ENCODE data around the gene IRAK4.

Gene IRAK4

GRCh38 chr12:43812057-43812456, 53.3 kb downstream of the IRAK4 start:
- Histone ChIP-seq H3K36me3 (no peaks in the 10 kb centered on the region), H3K27ac (no peak overlapping the region), H3K4me3 (ENCODE audit: low read depth, low read length) (no peak overlapping the region), H3K9me3 (ENCODE audit: severe bottlenecking) (no peaks in the 10 kb centered on the region), H3K27me3 (ENCODE audit: insufficient read depth, low read depth, severe bottlenecking) (no peaks in the 10 kb centered on the region)
- DNase-seq: no peak
- no peak for TF ChIP-seq CTCF (IDR thresholded peaks at IDR 0.05; ENCODE audit: low read depth, low read length)

DNA sequence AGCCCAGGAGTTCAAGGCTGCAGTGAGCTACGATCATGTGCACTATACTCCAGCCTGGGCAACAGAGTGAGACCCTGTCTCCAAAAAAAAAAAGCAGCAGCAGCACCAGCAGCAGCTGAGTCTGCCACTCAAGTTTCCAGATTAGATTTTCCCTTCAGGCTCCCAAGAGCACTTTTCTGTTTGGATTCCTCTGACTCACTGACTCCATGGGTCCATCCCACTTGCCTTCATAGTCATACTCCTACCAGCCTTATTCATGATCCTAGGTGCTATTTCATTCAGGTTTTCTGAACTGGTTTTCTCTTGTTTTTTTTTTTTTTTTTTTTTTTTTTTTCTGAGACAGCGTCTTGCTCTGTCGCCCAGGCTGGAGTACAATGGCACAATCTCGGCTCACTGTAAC, 54.2 kb downstream of the IRAK4 start:
- H3K9me3 ChIP-seq (ENCODE audit: severe bottlenecking): no peaks in the 10 kb centered on the region

GRCh38 chr12:43815416-43815815, 56.7 kb downstream of the IRAK4 start:
- no peak for TF ChIP-seq CTCF (IDR thresholded peaks at IDR 0.05; ENCODE audit: low read depth, low read length)
- Histone ChIP-seq H3K27ac (no peak overlapping the region), H3K9me3 (ENCODE audit: severe bottlenecking) (no peaks in the 10 kb centered on the region), H3K36me3 (no peaks in the 10 kb centered on the region), H3K27me3 (ENCODE audit: insufficient read depth, low read depth, severe bottlenecking) (no peaks in the 10 kb centered on the region), H3K4me3 (ENCODE audit: low read depth, low read length) (no peak overlapping the region)
- DNase-seq: no peak

More for the DNA sequence above, 54.2 kb downstream of the IRAK4 start:
- TF ChIP-seq CTCF (IDR thresholded peaks at IDR 0.05; ENCODE audit: low read depth, low read length): no peak
- H3K4me3 ChIP-seq (ENCODE audit: low read depth, low read length): no peak overlapping the region
- no peaks in the 10 kb centered on the region for H3K36me3 ChIP-seq
- no peak overlapping the region for H3K27ac ChIP-seq
- no peaks in the 10 kb centered on the region for H3K27me3 ChIP-seq (ENCODE audit: insufficient read depth, low read depth, severe bottlenecking)
- DNase-seq: no peak

DNA sequence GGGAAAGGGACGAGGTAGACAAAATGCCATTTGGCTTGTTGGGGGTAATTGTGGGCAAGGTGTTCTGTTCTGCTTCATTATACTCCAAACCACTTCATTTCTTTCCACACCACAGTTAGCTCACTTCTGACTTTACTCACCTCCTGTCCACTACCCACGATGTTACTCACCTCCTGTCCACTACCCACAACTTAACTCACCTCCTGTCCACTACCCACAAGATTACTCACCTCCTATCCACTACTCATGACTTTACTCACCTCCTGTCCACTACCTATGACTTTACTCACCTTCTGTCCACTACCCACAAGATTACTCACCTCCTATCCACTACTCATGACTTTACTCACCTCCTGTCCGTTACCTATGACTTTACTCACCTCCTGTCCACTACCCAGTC, 57.4 kb downstream of the IRAK4 start:
- Histone ChIP-seq H3K9me3 (ENCODE audit: severe bottlenecking) (no peaks in the 10 kb centered on the region), H3K27ac (no peak overlapping the region), H3K27me3 (ENCODE audit: insufficient read depth, low read depth, severe bottlenecking) (no peaks in the 10 kb centered on the region), H3K36me3 (no peaks in the 10 kb centered on the region), H3K4me3 (ENCODE audit: low read depth, low read length) (no peak overlapping the region)
- TF ChIP-seq CTCF (IDR thresholded peaks at IDR 0.05; ENCODE audit: low read depth, low read length): no peak
- no peak for DNase-seq

DNA sequence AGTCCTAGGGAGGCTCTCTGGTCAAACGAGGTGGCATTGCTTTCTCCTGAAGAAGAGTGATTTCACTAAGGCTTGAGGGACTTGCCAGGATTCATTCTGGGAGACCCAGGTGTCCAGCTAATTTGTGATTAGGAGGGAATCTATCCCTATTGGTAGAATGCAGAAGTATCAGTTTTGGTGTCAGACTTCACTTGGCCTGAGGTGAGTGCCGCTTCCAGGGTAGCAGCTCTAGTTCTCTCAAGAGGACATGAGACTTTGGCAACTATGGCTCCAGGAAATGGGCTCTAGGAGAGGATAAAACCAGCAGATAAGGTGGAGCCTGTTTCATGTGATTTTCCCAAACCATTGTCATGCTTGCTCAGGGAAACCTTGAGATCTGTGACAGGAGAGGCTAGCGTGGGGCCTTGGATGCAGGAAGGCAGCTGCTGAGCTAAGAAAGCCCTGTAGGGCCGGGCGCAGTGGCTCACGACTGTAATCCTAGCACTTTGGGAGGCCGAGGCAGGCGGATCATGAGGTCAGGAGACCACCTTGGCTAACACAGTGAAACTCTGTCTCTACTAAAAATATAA, 65.5 kb downstream of the IRAK4 start:
- Histone ChIP-seq H3K27me3 (ENCODE audit: insufficient read depth, low read depth, severe bottlenecking) (no peaks in the 10 kb centered on the region), H3K9me3 (ENCODE audit: severe bottlenecking) (no peaks in the 10 kb centered on the region), H3K36me3 (no peaks in the 10 kb centered on the region), H3K4me3 (ENCODE audit: low read depth, low read length) (no peak overlapping the region), H3K27ac (no peak overlapping the region)
- DNase-seq: no peak
- no peak for TF ChIP-seq CTCF (IDR thresholded peaks at IDR 0.05; ENCODE audit: low read depth, low read length)

- Histone ChIP-seq H3K4me3 (ENCODE audit: low read depth, low read length) (no peak overlapping the region), H3K27ac (no peak overlapping the region), H3K36me3 (no peaks in the 10 kb centered on the region), H3K9me3 (ENCODE audit: severe bottlenecking) (no peaks in the 10 kb centered on the region), H3K27me3 (ENCODE audit: insufficient read depth, low read depth, severe bottlenecking) (no peaks in the 10 kb centered on the region)
- DNase-seq: no peak
- no peak for TF ChIP-seq CTCF (IDR thresholded peaks at IDR 0.05; ENCODE audit: low read depth, low read length)
Measured at GRCh38 chr12:43826681-43827080, 67.9 kb downstream of the IRAK4 start.
